HG03064 (cell line): ENCODE measurements around the gene TMC3.

Experiments used
- ATAC-seq: cut with Tn5 transposase; IDR thresholded peaks from one replicate; pipeline ENCODE4 v1.9.1; 2021; ENCODE audit warnings: low read depth; ENCODE audit not compliant: unreplicated experiment

Gene TMC3

GRCh38 chr15:81285461-81285860, 88.6 kb downstream of the TMC3 start:
- no peak for ATAC-seq

- no peak for ATAC-seq
Measured at GRCh38 chr15:81284256-81285031, 89.6 kb downstream of the TMC3 start.

- ATAC-seq: no peak
Measured at GRCh38 chr15:81282911-81283310, 91.1 kb downstream of the TMC3 start.

- ATAC-seq: no peak
Measured at GRCh38 chr15:81282606-81282895, 91.5 kb downstream of the TMC3 start.

- no peak for ATAC-seq
Measured at GRCh38 chr15:81281766-81282605, 92.0 kb downstream of the TMC3 start.

- ATAC-seq: no peak
Measured at GRCh38 chr15:81281456-81281735, 92.6 kb downstream of the TMC3 start.
